HG02759 (cell line): ENCODE measurements around the gene ARAF.
"Not testable (repeated sequence)": the region's sequence is repeated elsewhere in the genome, so short reads cannot be mapped to it uniquely, and the experiment has no call there.

Experiments
- ATAC-seq: cut with Tn5 transposase; IDR thresholded peaks from one replicate; pipeline ENCODE4 v1.9.1; 2021; ENCODE audit warnings: mild to moderate bottlenecking, moderate library complexity; ENCODE audit not compliant: unreplicated experiment

Gene ARAF

DNA sequence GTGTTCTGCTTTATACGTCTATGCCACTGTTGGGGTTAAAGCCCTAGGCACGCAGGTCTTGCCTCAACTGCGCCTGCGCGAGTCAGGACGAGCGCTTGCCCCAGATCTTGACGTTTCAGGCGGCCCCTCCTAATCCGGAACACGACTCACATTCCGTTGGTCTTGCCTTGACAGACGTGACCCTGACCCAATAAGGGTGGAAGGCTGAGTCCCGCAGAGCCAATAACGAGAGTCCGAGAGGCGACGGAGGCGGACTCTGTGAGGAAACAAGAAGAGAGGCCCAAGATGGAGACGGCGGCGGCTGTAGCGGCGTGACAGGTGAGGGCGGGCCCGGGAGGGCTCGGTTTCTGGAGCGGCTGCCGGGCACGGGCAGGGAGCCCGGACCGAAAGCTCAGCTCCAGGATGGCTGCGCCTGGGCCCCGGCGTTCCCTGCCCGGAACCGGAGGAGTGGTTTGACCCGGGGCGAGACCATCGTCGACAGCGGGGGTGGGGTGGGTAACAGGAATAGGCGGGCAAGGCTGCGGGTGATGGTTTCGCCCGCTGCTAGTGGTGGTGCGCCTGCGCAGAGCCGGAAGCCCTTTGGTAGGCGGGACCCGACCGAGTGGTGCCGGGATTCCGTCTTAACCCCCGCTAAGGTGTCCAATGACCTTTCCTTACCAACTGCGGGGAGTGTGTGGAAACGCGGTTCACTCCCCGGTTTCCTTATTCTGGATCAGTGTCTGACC is at the start of gene ARAF:
Gene ARAF (plus strand): TSS at position 272 of the 725 bp plus-strand sequence. CDS start 1,763 bp downstream, outside the sequence.
- peak; percentile 91 for ATAC-seq

GRCh38 chrX:47512383-47512782 is 48.6 kb upstream of the ARAF start:
- not testable (repeated sequence) for ATAC-seq

DNA sequence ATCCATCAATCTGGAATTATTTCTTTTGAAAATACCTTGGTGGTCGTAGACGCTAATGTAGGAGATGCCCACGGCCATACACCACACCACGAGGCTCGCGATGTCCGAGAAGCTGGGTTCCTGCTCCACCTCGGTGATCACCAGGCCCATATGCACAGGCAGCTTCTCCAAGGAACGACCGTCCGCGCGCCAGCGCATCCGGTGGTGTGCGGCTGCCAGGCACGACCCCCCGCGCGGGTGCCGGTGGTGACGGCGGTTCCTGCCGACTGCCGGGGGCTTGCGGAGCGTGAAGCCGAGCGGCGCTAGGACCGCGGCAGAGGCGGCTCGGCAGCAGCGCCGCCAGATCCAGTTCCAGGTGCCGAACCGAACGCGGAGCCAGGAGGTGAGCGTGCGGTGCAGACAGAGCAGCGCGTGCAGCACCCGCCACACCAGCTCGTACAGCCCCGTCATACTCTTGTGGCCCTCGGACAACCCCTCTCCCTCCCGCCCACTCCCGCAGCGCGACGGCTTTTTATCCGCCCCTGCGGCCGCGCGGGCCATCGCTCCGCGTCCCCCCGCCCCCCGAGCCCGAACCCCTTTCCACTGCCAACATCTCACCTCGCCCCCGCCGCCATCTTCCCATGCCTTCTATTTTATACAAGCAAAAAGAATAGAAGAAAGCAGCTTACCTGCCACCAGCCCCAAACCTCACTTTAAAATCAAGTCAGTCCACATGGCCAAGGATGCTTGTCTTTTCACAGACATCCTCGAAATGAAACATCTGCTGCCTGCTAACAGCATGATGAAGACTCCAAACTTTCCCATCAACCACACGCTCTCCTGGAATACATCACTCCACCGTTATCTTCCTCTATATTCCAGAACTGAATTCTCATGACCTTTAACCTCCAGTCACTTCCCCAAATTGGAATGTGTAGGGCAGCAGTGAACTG is 47.7 kb upstream of the ARAF start:
- ATAC-seq: peak; percentile 75

GRCh38 chrX:47514533-47515235 is 46.3 kb upstream of the ARAF start:
- ATAC-seq: no peak

GRCh38 chrX:47515941-47516665 is 44.9 kb upstream of the ARAF start:
- no peak for ATAC-seq

- ATAC-seq: no peak
Observed at GRCh38 chrX:47518144-47518543, 42.9 kb upstream of the ARAF start.

DNA sequence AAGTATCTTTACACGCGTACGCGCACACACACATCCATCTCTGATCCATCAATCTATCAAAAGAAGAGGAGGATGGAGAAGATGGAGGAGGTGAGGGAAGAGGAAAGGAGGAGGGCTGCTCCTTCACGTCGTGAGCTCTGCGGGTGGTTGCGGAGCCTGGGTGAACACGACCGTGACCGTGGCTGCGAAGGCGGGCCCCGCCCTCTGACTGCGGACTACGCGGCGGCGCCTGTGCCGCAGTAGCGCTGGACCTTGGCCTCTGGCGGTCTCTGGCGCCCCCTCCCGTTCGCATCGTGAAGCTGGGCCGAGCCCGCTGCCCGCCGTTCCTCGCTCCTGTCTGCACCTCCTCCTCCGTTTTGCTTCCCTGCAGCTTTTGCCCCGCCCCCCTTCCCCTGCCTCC is 37.7 kb upstream of the ARAF start:
- peak; percentile 94 for ATAC-seq

DNA sequence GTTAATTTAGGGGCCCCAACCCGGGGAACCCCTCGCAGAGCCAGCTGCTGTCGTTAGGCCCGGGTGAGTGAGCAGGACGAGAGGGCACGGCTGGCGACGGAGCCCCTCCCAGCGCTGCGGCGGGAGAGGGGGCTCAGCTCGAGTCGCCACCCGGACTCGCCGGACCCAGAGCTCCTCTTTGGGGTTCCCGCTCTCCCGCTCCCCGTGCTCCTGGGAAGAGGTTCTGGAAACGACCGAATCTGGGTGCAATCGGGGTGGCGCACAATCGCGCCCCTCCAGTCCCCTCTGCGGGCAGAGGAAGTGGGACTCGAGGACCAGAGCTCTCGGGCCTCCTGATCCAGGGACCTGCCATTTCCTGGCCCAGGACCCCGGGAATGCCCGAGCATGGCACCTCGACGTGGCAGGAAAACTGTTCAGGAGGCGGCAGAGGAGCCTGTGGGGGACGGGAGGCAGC is 37.3 kb upstream of the ARAF start:
- no peak for ATAC-seq

DNA sequence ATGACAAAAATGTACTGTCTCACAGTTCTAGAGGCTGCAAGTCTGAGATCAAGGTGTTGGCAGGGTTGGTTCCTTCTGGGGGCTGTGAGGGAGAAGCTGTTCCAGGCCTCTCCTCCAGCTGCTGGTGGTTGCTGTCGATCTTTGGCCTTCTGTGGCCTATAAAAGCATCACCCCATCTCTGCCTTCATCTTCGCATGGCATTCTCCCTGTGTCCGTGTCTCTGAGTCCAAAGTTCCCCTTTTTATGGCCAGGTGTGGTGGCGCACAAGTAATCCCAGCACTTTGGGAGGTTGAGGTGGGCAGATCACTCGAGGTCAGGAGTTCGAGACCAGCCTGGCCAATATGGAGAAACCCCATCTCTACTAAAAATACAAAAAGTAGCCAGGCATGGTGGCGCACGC is 31.5 kb upstream of the ARAF start:
- no peak for ATAC-seq

GRCh38 chrX:47530049-47530448 is 31.0 kb upstream of the ARAF start:
- ATAC-seq: no peak

DNA sequence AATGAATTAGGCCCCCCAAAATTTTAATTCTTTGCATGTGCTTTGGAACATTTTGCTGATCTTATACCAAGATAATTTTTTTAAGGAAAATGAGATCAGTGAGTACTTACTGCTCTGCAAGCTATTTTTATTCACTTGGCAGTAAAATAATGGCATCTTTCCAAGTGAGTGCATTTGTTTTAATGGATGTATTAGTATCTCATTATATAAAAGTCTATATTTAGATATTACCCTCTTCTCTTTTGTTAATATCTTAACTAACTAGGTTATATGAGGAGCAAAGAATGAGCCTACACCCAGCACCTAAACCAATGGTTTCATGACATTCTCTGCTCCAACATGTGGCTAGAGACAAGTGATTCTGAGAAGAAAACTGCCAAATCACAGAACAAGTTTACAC is 21.1 kb upstream of the ARAF start:
- ATAC-seq: no peak

DNA sequence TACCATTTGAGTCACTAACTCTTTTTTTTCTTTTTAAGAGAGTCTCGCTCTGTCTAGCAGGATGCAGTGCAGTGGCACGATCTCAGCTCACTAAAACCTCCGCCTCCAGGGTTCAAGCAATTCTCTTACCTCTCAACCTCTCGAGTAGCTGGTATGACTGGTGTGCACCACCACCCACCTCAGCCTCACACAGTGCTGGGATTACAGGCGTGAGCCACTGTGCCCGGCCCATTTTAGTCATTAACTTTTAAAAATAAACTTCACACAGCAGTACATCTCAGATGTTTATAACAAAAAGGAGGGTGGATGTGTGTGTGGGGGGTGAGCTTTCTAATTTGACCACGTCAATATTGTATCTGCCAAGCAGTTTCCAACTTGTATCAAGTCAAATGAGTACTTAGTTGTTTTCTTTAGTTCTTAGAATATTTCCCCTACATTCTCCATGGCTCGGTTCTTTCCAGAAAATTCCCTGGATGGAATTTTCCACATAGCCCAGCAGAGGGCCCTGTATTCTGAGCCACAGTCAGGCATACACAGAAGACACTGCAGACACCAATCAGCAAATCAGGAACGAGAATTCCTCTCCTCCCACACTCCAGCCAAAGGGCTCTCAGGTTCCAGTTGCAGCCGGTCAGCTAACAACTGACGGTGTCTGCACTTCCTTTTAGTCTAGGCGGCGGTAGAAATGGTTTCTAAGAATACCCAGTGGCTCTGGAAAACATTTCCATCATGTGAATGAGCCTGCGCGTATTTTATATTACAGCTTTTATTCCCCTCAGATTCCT is 20.1 kb upstream of the ARAF start:
- ATAC-seq: no peak

- no peak for ATAC-seq
Observed at GRCh38 chrX:47543496-47543895, 17.5 kb upstream of the ARAF start.

DNA sequence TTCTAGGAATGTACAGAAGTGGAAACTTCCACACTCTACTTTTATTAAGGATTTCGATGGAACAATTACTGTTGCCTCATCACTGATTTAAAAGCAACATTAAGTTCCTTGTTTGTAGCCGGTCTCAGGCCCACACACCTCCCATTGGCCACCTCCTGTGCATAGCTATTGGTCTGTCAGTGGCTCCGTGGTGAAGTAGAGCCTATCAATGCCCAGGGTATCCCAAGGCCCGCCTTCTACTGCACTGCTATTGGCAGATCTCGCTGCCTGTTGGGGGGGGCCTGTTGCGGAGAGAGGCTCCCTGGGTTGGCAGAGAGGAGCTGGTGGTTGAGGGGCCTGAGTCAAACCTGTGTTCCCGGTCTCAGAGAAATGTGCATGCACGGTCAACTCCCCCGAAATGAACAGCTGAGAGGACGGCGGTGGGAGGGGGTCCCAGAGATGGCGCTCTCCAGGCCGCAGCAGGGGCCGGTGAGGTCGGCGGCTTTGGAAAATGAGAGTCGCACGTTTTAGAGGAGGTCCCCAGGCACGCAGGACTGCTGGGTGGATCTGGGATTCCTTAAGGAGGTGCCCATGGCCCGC is 4.9 kb upstream of the ARAF start:
- ATAC-seq: peak; percentile 85

DNA sequence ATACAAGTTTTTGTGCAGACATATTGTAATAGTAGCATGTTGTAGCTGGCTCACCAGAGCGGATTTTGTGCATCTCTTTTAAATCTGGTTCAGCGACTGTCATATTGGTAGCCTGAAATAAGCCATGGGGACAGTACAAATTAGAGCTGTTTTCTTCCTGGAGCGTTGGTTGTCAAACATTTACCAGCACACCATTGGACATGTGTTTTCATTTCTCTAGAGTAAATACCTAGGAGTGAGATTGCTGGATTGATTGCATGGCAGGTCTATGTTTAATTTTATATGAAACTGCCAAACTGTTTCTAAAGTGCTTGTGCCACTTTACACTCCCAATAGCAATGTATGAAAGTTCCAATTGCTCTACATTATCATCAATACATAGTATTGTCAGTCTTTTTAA is 2.6 kb upstream of the ARAF start:
- no peak for ATAC-seq

DNA sequence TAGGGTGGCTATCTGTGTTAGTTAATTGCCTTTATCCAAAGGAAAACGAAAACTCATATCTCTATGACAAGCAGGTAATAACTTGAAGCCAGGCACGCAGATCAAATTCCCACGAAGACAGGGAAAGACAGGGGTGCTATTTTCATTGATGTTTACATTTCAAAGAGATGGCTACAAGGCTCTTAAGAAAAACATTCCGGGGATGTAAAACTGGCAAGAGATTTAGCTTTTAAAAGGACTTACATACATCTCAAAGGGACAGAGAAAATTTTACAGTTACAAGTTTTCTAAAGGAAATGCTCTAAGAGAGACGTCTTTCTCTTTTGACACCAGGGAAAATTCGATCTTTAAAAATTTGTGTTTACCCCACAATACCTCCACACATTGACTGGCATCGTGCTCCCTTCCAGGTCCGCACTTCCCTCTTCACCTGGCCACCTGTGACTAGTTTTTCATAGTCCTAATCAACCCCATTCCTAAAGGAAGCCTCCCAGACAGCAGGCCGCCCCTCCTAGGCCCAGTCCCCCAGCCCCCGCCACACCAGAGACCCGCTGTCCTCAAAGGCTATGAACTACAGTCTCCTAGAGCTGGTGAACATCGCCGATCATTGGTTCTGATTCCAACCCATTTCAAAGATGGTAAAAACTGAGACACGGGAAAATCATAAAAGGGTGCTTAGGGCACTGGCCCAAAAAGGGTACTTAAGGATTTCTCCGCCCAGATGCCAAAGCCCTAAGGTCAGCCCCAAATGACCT is 649 bp upstream of the ARAF start:
- ATAC-seq: no peak

GRCh38 chrX:47561659-47562151 is 700 bp downstream of the ARAF start:
- no peak for ATAC-seq

GRCh38 chrX:47562615-47563243 is 1.7 kb downstream of the ARAF start:
- ATAC-seq: no peak
